Progenitor cell of endocrine pancreas (in vitro differentiated cells): ENCODE data around the gene SLC6A4. TPM values are rescaled to one million over a fixed set of nuclear protein-coding genes. Genes with fewer than 3 reads are reported as not detected.

ENCODE experiments used
- DNase-seq: peaks from one replicate; pipeline ENCODE4 v3.0.0; 2021; ENCODE audit warnings: low spot score; ENCODE audit not compliant: unreplicated experiment
- H3K27ac Mint-ChIP-seq: 2 replicates; pipeline ENCODE4 v1.8.0; 2021; ENCODE audit warnings: mild to moderate bottlenecking, moderate library complexity, mixed read lengths
- H3K27me3 Mint-ChIP-seq: 2 replicates; pipeline ENCODE4 v1.8.0; 2021; ENCODE audit warnings: mixed read lengths
- H3K36me3 Mint-ChIP-seq: 2 replicates; pipeline ENCODE4 v1.8.0; 2022; ENCODE audit warnings: mixed read lengths; ENCODE audit not compliant: insufficient read depth
- H3K4me1 Mint-ChIP-seq: 2 replicates; pipeline ENCODE4 v1.8.0; 2021; ENCODE audit warnings: low read depth, mixed read lengths
- H3K4me3 Mint-ChIP-seq: 2 replicates; pipeline ENCODE4 v1.8.0; 2021; ENCODE audit warnings: low read depth, mild to moderate bottlenecking, moderate library complexity, mixed read lengths
- H3K9me3 Mint-ChIP-seq: 2 replicates; pipeline ENCODE4 v1.8.0; 2021; ENCODE audit warnings: low read depth, mixed read lengths
- total RNA-seq: library from RNA; stranded (reverse); gene quantifications from 2 replicates; pipeline ENCODE4 v1.2.1, GENCODE V29; 2021
- TF ChIP-seq, protein P1 (sequence below): fragments of 200-600 bp; sonication (generic); IDR thresholded peaks from one replicate; pipeline ENCODE4 v1.5.0; 2021; ENCODE audit warnings: antibody characterized with exemption, mild to moderate bottlenecking; ENCODE audit not compliant: unreplicated experiment

SLC6A4 gene
- total RNA-seq, 1 donor from 2014 or later = 0.96 TPM

- H3K27me3 Mint-ChIP-seq = peaks cover 22% of the 10 kb centered on the region
- H3K9me3 Mint-ChIP-seq = no peaks in the 10 kb centered on the region
- peaks cover 11% of the 10 kb centered on the region for H3K4me1 Mint-ChIP-seq
- no peak overlapping the region for H3K27ac Mint-ChIP-seq
- H3K36me3 Mint-ChIP-seq = no peaks in the 10 kb centered on the region
- TF ChIP-seq, protein P1, sequence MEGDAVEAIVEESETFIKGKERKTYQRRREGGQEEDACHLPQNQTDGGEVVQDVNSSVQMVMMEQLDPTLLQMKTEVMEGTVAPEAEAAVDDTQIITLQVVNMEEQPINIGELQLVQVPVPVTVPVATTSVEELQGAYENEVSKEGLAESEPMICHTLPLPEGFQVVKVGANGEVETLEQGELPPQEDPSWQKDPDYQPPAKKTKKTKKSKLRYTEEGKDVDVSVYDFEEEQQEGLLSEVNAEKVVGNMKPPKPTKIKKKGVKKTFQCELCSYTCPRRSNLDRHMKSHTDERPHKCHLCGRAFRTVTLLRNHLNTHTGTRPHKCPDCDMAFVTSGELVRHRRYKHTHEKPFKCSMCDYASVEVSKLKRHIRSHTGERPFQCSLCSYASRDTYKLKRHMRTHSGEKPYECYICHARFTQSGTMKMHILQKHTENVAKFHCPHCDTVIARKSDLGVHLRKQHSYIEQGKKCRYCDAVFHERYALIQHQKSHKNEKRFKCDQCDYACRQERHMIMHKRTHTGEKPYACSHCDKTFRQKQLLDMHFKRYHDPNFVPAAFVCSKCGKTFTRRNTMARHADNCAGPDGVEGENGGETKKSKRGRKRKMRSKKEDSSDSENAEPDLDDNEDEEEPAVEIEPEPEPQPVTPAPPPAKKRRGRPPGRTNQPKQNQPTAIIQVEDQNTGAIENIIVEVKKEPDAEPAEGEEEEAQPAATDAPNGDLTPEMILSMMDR = no peak
- H3K4me3 Mint-ChIP-seq = no peak overlapping the region
- DNase-seq = no peak
Measured at GRCh38 chr17:30217746-30218245, 17.7 kb downstream of the SLC6A4 start.

GRCh38 chr17:30217054-30217453 is 18.4 kb downstream of the SLC6A4 start:
- H3K4me3 Mint-ChIP-seq = no peak overlapping the region
- no peak for DNase-seq
- peaks cover 8% of the 10 kb centered on the region for H3K4me1 Mint-ChIP-seq
- H3K27me3 Mint-ChIP-seq = peaks cover 21% of the 10 kb centered on the region
- H3K9me3 Mint-ChIP-seq = no peaks in the 10 kb centered on the region
- TF ChIP-seq, protein P1 = no peak
- no peak overlapping the region for H3K27ac Mint-ChIP-seq
- H3K36me3 Mint-ChIP-seq = no peaks in the 10 kb centered on the region

DNA sequence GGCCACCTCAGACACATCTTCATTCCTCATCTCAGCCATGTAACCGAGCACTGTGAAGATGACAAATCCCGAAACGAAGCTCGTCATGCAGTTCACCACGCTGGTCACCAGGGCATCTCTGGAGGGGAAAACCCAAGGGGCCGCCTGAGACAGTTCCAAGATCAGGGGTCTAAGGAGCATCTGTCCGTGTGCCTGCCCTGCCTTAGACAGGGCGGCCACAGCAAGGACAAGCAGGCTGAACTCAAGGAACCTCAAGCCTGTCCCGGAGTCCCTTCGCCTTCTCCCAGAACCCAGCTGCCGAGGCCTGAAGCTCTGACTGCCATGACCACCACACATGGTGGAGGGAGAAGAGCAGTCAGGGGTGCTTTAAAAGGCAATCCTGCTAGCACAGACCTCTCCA is 22.7 kb downstream of the SLC6A4 start:
- H3K27ac Mint-ChIP-seq = no peak overlapping the region
- DNase-seq = no peak
- H3K27me3 Mint-ChIP-seq = peaks cover 19% of the 10 kb centered on the region
- no peaks in the 10 kb centered on the region for H3K4me1 Mint-ChIP-seq
- H3K4me3 Mint-ChIP-seq = no peak overlapping the region
- H3K36me3 Mint-ChIP-seq = no peaks in the 10 kb centered on the region
- H3K9me3 Mint-ChIP-seq = no peaks in the 10 kb centered on the region
- TF ChIP-seq, protein P1 = no peak

- no peaks in the 10 kb centered on the region for H3K9me3 Mint-ChIP-seq
- H3K36me3 Mint-ChIP-seq = no peaks in the 10 kb centered on the region
Measured at GRCh38 chr17:30211371-30211770, 24.1 kb downstream of the SLC6A4 start.

DNA sequence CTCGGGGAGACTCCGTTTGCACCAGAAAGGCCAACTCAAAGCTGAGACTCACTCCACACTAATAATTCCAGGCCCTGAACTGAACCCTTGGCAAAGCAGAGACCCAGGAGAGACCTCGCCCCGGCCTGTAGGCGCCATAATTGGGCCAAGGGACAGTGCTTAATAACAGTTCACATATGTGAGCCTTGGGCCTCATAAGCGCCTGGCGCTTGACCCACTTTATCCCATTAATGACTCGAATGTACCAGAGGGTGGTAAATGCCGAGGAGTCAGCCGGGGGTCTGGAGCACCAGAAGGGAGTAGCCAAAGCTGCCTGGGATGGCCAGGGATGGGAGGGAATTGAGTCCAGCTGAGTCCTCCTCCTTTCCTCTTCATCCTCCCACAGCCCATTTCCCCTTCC is 24.6 kb downstream of the SLC6A4 start:
- H3K27ac Mint-ChIP-seq = no peak overlapping the region
- TF ChIP-seq, protein P1 = no peak
- no peaks in the 10 kb centered on the region for H3K9me3 Mint-ChIP-seq
- DNase-seq = no peak
- H3K4me1 Mint-ChIP-seq = no peaks in the 10 kb centered on the region
- H3K4me3 Mint-ChIP-seq = no peak overlapping the region
- no peaks in the 10 kb centered on the region for H3K36me3 Mint-ChIP-seq
- peaks cover 18% of the 10 kb centered on the region for H3K27me3 Mint-ChIP-seq

More at GRCh38 chr17:30211371-30211770, 24.1 kb downstream of the SLC6A4 start:
- no peaks in the 10 kb centered on the region for H3K4me1 Mint-ChIP-seq
- DNase-seq = no peak
- H3K27ac Mint-ChIP-seq = no peak overlapping the region
- TF ChIP-seq, protein P1 = no peak
- H3K4me3 Mint-ChIP-seq = no peak overlapping the region
- peaks cover 18% of the 10 kb centered on the region for H3K27me3 Mint-ChIP-seq
